CD4-positive, alpha-beta T cell treated with Interferon alpha-2 for 1 hour (primary cell): Measurements from ENCODE around the gene DLGAP3.
A peak's percentile ranks its signal among the peaks of the same experiment; 100 is the strongest.
"Not testable (repeated sequence)": the region's sequence is repeated elsewhere in the genome, so short reads cannot be mapped to it uniquely, and the experiment has no call there.

Source experiments
- DNase-seq, 2 donors: peaks; one replicate each; pipeline ENCODE4 v3.0.0-alpha.2; 2020 to 2022

Gene DLGAP3

GRCh38 chr1:34929497-34929852 lies at the start of gene DLGAP3:
Gene DLGAP3, minus strand, starts transcription at chr1:34929650. Its CDS starts 24,267 bp downstream, at chr1:34905383.
- DNase-seq, result peak in 1 of 2 donors; percentile 17

- no peak for DNase-seq
Measured at GRCh38 chr1:34978921-34979320, 49.5 kb upstream of the DLGAP3 start.

- no peak for DNase-seq
Measured at GRCh38 chr1:34977858-34978257, 48.4 kb upstream of the DLGAP3 start.

GRCh38 chr1:34977210-34977471 lies 47.7 kb upstream of the DLGAP3 start:
- DNase-seq, result no peak

- no peak for DNase-seq
Measured at GRCh38 chr1:34976384-34977209, 47.1 kb upstream of the DLGAP3 start.

- no peak for DNase-seq
Measured at GRCh38 chr1:34975771-34976170, 46.3 kb upstream of the DLGAP3 start.

- no peak for DNase-seq
Measured at GRCh38 chr1:34975338-34975737, 45.9 kb upstream of the DLGAP3 start.

GRCh38 chr1:34974626-34975025 lies 45.2 kb upstream of the DLGAP3 start:
- no peak for DNase-seq

GRCh38 chr1:34973326-34973725 lies 43.9 kb upstream of the DLGAP3 start:
- DNase-seq, result no peak

- no peak for DNase-seq
Measured at GRCh38 chr1:34970829-34971228, 41.4 kb upstream of the DLGAP3 start.

- no peak for DNase-seq
Measured at GRCh38 chr1:34970220-34970735, 40.8 kb upstream of the DLGAP3 start.

GRCh38 chr1:34968297-34968696 lies 38.8 kb upstream of the DLGAP3 start:
- DNase-seq, result peak in 1 of 2 donors; percentile 30

GRCh38 chr1:34967672-34968071 lies 38.2 kb upstream of the DLGAP3 start:
- not testable (repeated sequence) for DNase-seq

GRCh38 chr1:34965597-34965996 lies 36.1 kb upstream of the DLGAP3 start:
- DNase-seq, result no peak

- DNase-seq, result no peak
Measured at GRCh38 chr1:34950428-34950827, 21.0 kb upstream of the DLGAP3 start.

- DNase-seq, result not testable (repeated sequence)
Measured at GRCh38 chr1:34948739-34949138, 19.3 kb upstream of the DLGAP3 start.

- DNase-seq, result not testable (repeated sequence)
Measured at GRCh38 chr1:34947641-34948314, 18.3 kb upstream of the DLGAP3 start.

- DNase-seq, result no peak
Measured at GRCh38 chr1:34946211-34946610, 16.8 kb upstream of the DLGAP3 start.

- DNase-seq, result not testable (repeated sequence)
Measured at GRCh38 chr1:34941798-34942197, 12.3 kb upstream of the DLGAP3 start.

- DNase-seq, result no peak
Measured at GRCh38 chr1:34930702-34931071, 1.2 kb upstream of the DLGAP3 start.

GRCh38 chr1:34929853-34930701 lies 627 bp upstream of the DLGAP3 start:
- DNase-seq, result no peak

- peak in 1 of 2 donors; percentile 11 for DNase-seq
Measured at GRCh38 chr1:34928699-34929496, 552 bp downstream of the DLGAP3 start.
